HepG2 (cell line): Measurements from ENCODE around the gene FAH.

Experiments used
- REXO4 ChIP-seq: sonication (generic); formaldehyde crosslinking; IDR thresholded peaks from 2 replicates; pipeline ENCODE4 v1.8.0; 2022; ENCODE audit warnings: missing genetic modification reagents, mild to moderate bottlenecking, borderline replicate concordance
- TF ChIP-seq, protein P1 (sequence below): sonication (generic); formaldehyde crosslinking; IDR thresholded peaks from 2 replicates; pipeline ENCODE4 v1.4.0; 2020; ENCODE audit warnings: low read depth, mild to moderate bottlenecking, missing genetic modification reagents

DNA sequence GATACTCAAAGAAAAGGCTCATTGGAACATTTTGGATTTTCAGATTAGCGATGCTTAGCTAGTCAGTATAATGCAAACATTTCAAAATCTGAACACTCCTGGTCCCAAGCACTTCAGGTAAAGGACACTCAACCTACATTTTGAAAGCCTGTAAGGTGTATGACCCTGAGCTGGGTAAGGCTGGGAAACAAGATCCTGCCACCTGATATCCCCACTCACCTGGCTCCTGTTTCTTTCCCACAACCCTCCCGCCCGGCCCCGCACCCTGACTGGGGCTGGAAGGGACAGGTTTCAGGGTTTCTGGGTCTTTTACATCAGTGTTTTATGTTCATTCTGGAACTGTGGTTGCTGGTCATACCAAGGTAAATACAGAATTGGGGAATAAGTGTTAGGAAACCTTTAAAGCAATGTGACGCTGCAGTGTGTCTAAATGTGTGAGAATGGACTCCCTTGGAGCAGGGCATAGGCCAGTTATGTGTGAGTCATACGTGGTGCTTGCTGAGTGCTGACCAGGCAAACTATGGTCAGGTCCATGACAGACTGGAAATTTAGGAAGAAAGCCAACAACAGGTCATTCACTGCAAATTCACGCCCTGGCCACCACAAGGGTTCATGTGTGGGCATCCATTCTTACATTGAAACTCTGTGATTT lies 76.3 kb downstream of the FAH start:
- TF ChIP-seq, protein P1, sequence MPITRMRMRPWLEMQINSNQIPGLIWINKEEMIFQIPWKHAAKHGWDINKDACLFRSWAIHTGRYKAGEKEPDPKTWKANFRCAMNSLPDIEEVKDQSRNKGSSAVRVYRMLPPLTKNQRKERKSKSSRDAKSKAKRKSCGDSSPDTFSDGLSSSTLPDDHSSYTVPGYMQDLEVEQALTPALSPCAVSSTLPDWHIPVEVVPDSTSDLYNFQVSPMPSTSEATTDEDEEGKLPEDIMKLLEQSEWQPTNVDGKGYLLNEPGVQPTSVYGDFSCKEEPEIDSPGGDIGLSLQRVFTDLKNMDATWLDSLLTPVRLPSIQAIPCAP (CRISPR knock-in tag) = no peak
- no peak for TF ChIP-seq REXO4 (CRISPR knock-in tag)
